ENCODE results near the gene CDC42SE1. TPM values are rescaled to one million over a fixed set of nuclear protein-coding genes. Genes with fewer than 3 reads are reported as not detected.

Gene CDC42SE1
- total and polyA plus RNA-seq, 9 of the 15 experiments (the other 6 are each of a cell fraction or from before 2014, with no cell fraction given): 78.1 to 189 (median 114) TPM

GRCh38 chr1:151060007-151060656, 710 bp upstream of the CDC42SE1 start, which contains the start of gene MLLT11 (continued):
- TF ChIP-seq REST (IDR thresholded peaks at IDR 0.05; ENCODE audit: borderline replicate concordance) (no peak), REST (CRISPR knock-in tag; IDR thresholded peaks at IDR 0.05; ENCODE audit: low read depth) (no peak), MAFK (IDR thresholded peaks at IDR 0.05; ENCODE audit: low read length) (peak; percentile 53), POLR2A (conservative IDR thresholded peaks at IDR 0.05) (peak; percentile 75), SUPT5H (IDR thresholded peaks at IDR 0.05) (peak; percentile 66), RBBP5 (IDR thresholded peaks at IDR 0.05; ENCODE audit: borderline replicate concordance, insufficient read depth, low read length, poor library complexity, severe bottlenecking) (peak; percentile 19), ZNF668 (CRISPR knock-in tag; IDR thresholded peaks at IDR 0.05) (no peak), TSHZ1 (CRISPR knock-in tag; IDR thresholded peaks at IDR 0.05) (no peak), ZBTB9 (CRISPR knock-in tag; IDR thresholded peaks at IDR 0.05) (no peak), SOX6 (IDR thresholded peaks at IDR 0.05) (no peak), THAP7 (CRISPR knock-in tag; IDR thresholded peaks at IDR 0.05) (no peak), MEIS2 (IDR thresholded peaks at IDR 0.05; ENCODE audit: partially characterized antibody) (peak; percentile 64), ZNF12 (CRISPR knock-in tag; IDR thresholded peaks at IDR 0.05) (no peak), PTTG1 (tag; IDR thresholded peaks at IDR 0.05; ENCODE audit: low read depth) (no peak), MAFF (IDR thresholded peaks at IDR 0.05; ENCODE audit: low read length) (peak; percentile 52; the same call in 1 of the 2 replicates), TAF7 (tag; IDR thresholded peaks at IDR 0.05) (no peak)

Measured in K562 (cell line).